Muscle layer of duodenum (tissue), 2 donors: ENCODE data around the gene SCRN2.

ENCODE experiments used
- H3K27ac ChIP-seq: one replicate; pipeline ENCODE4 v1.7.0; 2013; ENCODE audit warnings: mild to moderate bottlenecking, low read length
- H3K27me3 ChIP-seq: one replicate; pipeline ENCODE4 v1.7.0; 2013; ENCODE audit warnings: low read depth, mild to moderate bottlenecking, control low read depth, low read length
- H3K36me3 ChIP-seq, 2 donors: one replicate each; pipeline ENCODE4 v1.7.0; 2013; ENCODE audit warnings: low read length in 2 of 2, control low read depth in 1 of 2, mild to moderate bottlenecking in 1 of 2; ENCODE audit not compliant: insufficient read depth in 2 of 2, control insufficient read depth in 1 of 2
- H3K4me1 ChIP-seq, 2 donors: one replicate each; pipeline ENCODE4 v1.7.0; 2013; ENCODE audit warnings: low read length in 2 of 2, mild to moderate bottlenecking in 2 of 2, control low read depth in 1 of 2, moderate library complexity in 1 of 2; ENCODE audit not compliant: insufficient read depth in 2 of 2, control insufficient read depth in 1 of 2
- H3K4me3 ChIP-seq, 2 donors: one replicate each; pipeline ENCODE4 v1.7.0; 2013; ENCODE audit warnings: low read length in 2 of 2, low read depth in 1 of 2, mild to moderate bottlenecking in 1 of 2
- H3K9me3 ChIP-seq, 2 donors: one replicate each; pipeline ENCODE4 v1.7.0; 2013; ENCODE audit warnings: low read length in 2 of 2, control low read depth in 1 of 2, mild to moderate bottlenecking in 1 of 2; ENCODE audit not compliant: control insufficient read depth in 1 of 2
- donor health status: healthy.

SCRN2 gene

GRCh38 chr17:47851764-47852112 is 10.7 kb upstream of the SCRN2 start:
- Histone ChIP-seq H3K4me1 (peaks cover 0 to 26% of the 10 kb centered on the region in 2 donors), H3K36me3 (no peaks in the 10 kb centered on the region), H3K27me3 (peaks cover 72% of the 10 kb centered on the region), H3K27ac (no peak overlapping the region), H3K4me3 (no peak overlapping the region), H3K9me3 (no peaks in the 10 kb centered on the region)

GRCh38 chr17:47850692-47851573 is 9.9 kb upstream of the SCRN2 start, which contains the start of gene SP6:
Gene SP6 (minus strand): TSS chr17:47851163. CDS start chr17:47848429, 2,734 bp downstream.
- H3K27ac ChIP-seq, result no peak within 1 kb of the TSS
- H3K4me1 ChIP-seq, result peaks cover 0 to 28% of the 10 kb centered on the region in 2 donors
- H3K4me3 ChIP-seq, result peak within 1 kb of the TSS; percentile 23 to 46
- no peaks in the 10 kb centered on the region for H3K36me3 ChIP-seq
- no peaks in the 10 kb centered on the region for H3K9me3 ChIP-seq
- peaks cover 70% of the 10 kb centered on the region for H3K27me3 ChIP-seq

- peaks cover 0 to 28% of the 10 kb centered on the region in 2 donors for H3K4me1 ChIP-seq
- H3K36me3 ChIP-seq, result no peaks in the 10 kb centered on the region
- H3K27ac ChIP-seq, result no peak overlapping the region
- peaks cover 64% of the 10 kb centered on the region for H3K27me3 ChIP-seq
- H3K4me3 ChIP-seq, result peak overlapping the region; percentile 23 to 46
- no peaks in the 10 kb centered on the region for H3K9me3 ChIP-seq
Observed at GRCh38 chr17:47850373-47850691, 9.3 kb upstream of the SCRN2 start.

- no peaks in the 10 kb centered on the region for H3K9me3 ChIP-seq
- no peak overlapping the region for H3K27ac ChIP-seq
- peaks cover 43% of the 10 kb centered on the region for H3K27me3 ChIP-seq
- H3K4me3 ChIP-seq, result no peak overlapping the region
- H3K36me3 ChIP-seq, result no peaks in the 10 kb centered on the region
- H3K4me1 ChIP-seq, result peaks cover 0 to 28% of the 10 kb centered on the region in 2 donors
Observed at GRCh38 chr17:47848198-47848513, 7.1 kb upstream of the SCRN2 start.

DNA sequence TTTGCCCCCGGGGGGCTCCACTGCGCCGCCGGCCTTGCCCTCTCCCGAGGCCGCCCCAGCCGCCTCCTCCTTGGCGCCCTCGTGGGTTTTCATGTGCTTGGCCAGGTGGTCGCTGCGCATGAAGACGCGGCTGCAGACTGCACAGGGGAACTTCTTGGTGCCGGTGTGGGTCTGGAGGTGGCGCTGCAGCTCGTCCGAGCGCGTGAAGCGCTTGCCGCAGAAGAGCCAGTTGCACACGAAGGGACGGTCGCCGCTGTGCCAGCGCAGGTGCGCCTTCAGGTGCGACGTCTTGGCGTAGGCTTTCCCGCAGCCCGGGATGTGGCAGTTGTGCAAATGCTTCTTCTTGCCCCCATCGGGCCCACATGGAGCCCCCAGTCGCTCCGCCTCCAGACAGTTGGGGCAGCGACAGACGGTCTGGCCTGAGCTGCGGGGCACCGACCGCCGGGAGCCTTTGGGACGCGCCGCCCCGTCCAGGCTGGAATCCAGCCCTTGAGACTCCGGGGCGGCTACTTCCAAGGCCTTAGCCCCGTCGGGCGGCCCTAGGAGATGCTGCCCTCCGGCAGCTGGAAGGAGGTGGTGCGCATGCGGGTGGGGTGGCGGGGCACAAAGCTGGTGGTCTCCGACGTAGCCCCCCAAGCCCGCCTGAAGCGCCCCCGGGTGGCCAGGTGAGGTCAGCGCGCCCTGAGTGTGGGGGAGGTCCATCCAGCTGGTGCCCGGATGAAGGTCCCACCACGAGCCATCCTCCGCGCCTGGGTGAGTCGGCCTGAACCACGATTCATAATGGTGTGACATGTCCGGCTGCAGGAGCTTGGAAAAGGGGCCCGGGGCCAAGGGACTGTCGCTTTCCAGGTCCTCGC is 6.5 kb upstream of the SCRN2 start:
- peaks cover 0 to 28% of the 10 kb centered on the region in 2 donors for H3K4me1 ChIP-seq
- H3K27ac ChIP-seq, result no peak overlapping the region
- peaks cover 37% of the 10 kb centered on the region for H3K27me3 ChIP-seq
- no peaks in the 10 kb centered on the region for H3K36me3 ChIP-seq
- no peaks in the 10 kb centered on the region for H3K9me3 ChIP-seq
- H3K4me3 ChIP-seq, result no peak overlapping the region

- Histone ChIP-seq H3K27me3 (peaks cover 29% of the 10 kb centered on the region), H3K4me1 (peaks cover 0 to 24% of the 10 kb centered on the region in 2 donors)
Observed at GRCh38 chr17:47846716-47847340, 5.8 kb upstream of the SCRN2 start.

GRCh38 chr17:47845716-47846075 is 4.6 kb upstream of the SCRN2 start:
- Histone ChIP-seq H3K27me3 (peaks cover 27% of the 10 kb centered on the region), H3K4me3 (no peak overlapping the region), H3K27ac (no peak overlapping the region), H3K9me3 (no peaks in the 10 kb centered on the region), H3K36me3 (no peaks in the 10 kb centered on the region), H3K4me1 (peaks cover 0 to 18% of the 10 kb centered on the region in 2 donors)

More at GRCh38 chr17:47846716-47847340, 5.8 kb upstream of the SCRN2 start:
- no peaks in the 10 kb centered on the region for H3K36me3 ChIP-seq
- no peak overlapping the region for H3K4me3 ChIP-seq
- no peak overlapping the region for H3K27ac ChIP-seq
- H3K9me3 ChIP-seq, result no peaks in the 10 kb centered on the region

DNA sequence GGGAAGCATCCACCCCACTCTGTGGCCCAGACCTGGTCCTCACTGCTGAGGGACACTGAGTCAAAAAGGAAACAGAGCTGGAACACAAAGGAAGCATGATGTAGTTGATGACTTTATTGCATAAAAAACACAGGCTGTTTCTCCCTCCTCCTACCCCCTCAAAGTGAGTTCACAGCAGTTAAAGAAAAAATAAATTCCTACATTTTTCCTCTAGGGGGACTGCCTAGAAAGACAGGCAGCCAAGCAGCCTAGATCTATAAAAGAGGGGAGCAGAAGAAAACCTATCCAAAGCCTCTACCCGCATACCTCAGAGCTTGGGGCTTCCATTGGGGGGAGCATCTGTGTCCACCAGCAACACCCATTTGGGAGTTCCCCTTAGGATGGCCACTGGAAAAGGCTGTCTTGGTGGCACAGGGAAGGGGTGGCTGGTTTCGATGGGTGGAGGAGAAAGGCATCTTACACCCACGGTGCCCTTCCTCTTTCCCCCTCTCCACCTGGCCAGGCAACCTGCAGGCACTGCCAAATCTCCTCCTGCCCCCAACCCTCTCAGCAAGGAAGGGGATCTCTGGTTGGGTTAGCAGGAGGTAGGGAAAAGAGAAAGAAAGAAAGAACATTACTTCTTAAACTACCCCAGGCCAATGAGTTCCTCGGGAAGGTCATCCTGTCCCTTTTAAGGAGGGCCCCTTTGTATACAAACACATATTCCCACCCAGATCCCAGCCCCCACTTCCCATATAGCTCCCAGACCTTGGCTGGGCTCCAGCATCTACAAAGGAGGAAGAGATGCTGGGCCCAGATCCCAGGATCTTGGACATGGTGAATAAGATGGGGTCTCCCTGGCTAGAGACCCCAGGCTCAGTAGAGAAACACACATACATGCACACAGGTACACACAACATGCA is 4.0 kb upstream of the SCRN2 start:
- no peaks in the 10 kb centered on the region for H3K36me3 ChIP-seq
- no peak overlapping the region for H3K4me3 ChIP-seq
- H3K9me3 ChIP-seq, result no peaks in the 10 kb centered on the region
- peaks cover 21% of the 10 kb centered on the region for H3K27me3 ChIP-seq
- no peak overlapping the region for H3K27ac ChIP-seq
- H3K4me1 ChIP-seq, result peaks cover 5 to 22% of the 10 kb centered on the region in 2 donors

- H3K27ac ChIP-seq, result no peak overlapping the region
- no peaks in the 10 kb centered on the region for H3K9me3 ChIP-seq
- no peak overlapping the region for H3K4me3 ChIP-seq
- no peaks in the 10 kb centered on the region for H3K36me3 ChIP-seq
- H3K27me3 ChIP-seq, result peaks cover 20% of the 10 kb centered on the region
- peaks cover 8 to 29% of the 10 kb centered on the region in 2 donors for H3K4me1 ChIP-seq
Observed at GRCh38 chr17:47844227-47844626, 3.2 kb upstream of the SCRN2 start.

DNA sequence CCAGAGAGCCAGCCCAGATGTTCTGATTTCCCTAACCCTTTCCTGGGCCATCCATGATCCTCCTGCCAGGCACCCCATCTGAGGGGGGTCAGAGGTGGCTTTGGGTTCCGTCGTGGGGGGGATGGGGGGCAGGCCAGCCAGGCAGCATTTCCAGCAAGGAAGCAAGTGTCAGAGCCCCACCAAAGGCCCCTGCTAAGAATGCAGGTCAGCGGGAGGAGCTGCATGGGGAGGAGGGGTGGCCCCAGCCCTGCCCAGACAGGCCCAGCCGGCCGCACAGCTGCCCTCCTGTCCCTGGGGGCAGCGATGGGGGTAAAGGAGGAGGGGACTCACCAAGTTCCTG is 2.3 kb upstream of the SCRN2 start:
- H3K36me3 ChIP-seq, result peaks cover 3 to 5% of the 10 kb centered on the region in 2 donors
- H3K4me1 ChIP-seq, result peaks cover 8 to 29% of the 10 kb centered on the region in 2 donors
- no peak overlapping the region for H3K4me3 ChIP-seq
- no peak overlapping the region for H3K27ac ChIP-seq
- no peaks in the 10 kb centered on the region for H3K9me3 ChIP-seq
- peaks cover 14% of the 10 kb centered on the region for H3K27me3 ChIP-seq
